ENCODE results near the gene ITSN1.
"Not testable (repeated sequence)": the region's sequence is repeated elsewhere in the genome, so short reads cannot be mapped to it uniquely, and the experiment has no call there.

Gene ITSN1

DNA sequence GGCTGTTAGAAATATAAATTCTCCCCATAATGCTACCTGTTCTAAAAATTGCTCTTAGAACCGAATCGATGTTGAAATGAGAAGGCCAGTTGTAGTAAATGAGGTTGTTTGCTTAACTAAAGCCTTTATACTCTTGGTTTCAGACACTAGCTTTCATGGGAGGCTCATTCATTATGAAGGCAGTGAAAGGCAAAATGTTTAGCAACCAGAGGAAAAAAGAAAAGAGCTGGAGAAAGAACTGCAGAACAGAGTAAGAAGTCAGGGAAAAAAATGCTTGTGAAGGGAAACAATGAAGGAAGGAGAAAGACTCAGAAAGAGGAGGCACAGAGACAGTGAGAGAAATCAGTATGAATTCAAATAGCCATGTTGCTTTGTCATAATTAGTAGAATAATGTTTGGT, 145.1 kb downstream of the ITSN1 start:
- ATAC-seq (replicated peaks), result no peak
- Mint-ChIP-seq H3K9me3 (no peaks in the 10 kb centered on the region), H3K4me1 (ENCODE audit: low read depth in 2 of 2) (no peaks in the 10 kb centered on the region)

DNA sequence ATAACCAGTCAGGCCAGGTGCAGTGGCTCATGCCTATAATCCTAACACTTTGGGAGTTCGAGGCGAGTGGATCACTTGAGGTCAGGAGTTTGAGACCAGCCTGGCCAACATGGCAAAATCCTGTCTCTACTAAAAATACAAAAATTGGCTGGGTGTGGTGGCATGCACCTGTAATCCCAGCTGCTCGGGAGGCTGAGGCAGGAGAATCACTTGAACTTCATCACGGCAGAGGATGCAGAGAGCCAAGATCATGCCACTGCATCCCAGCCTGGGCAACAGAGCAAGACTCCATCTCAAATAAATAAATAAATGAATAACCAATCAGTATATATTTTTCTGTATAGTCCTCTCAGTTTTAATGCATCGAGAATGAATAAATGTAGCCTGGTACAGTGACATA, 146.1 kb downstream of the ITSN1 start:
- not testable (repeated sequence) for H3K4me1 Mint-ChIP-seq (ENCODE audit: low read depth in 2 of 2); DNase-seq; H3K4me3 Mint-ChIP-seq; ATAC-seq (replicated peaks); H3K9me3 Mint-ChIP-seq; H3K36me3 Mint-ChIP-seq (ENCODE audit: insufficient read depth); H3K27ac Mint-ChIP-seq
- H3K27me3 Mint-ChIP-seq, result peaks cover 7 to 12% of the 10 kb centered on the region in 2 donors

More for the DNA sequence above, 145.1 kb downstream of the ITSN1 start:
- peaks cover 0 to 3% of the 10 kb centered on the region in 2 donors for H3K27me3 Mint-ChIP-seq
- no peak for DNase-seq
- H3K27ac Mint-ChIP-seq, result no peak overlapping the region
- no peak overlapping the region for H3K4me3 Mint-ChIP-seq
- no peaks in the 10 kb centered on the region for H3K36me3 Mint-ChIP-seq (ENCODE audit: insufficient read depth)

GRCh38 chr21:33789697-33790096, 147.4 kb downstream of the ITSN1 start:
- H3K36me3 Mint-ChIP-seq (ENCODE audit: insufficient read depth), result no peaks in the 10 kb centered on the region
- H3K27ac Mint-ChIP-seq, result no peak overlapping the region
- no peak for DNase-seq
- no peaks in the 10 kb centered on the region for H3K4me1 Mint-ChIP-seq (ENCODE audit: low read depth in 2 of 2)
- no peaks in the 10 kb centered on the region for H3K9me3 Mint-ChIP-seq
- no peak for ATAC-seq (replicated peaks)
- no peak overlapping the region for H3K4me3 Mint-ChIP-seq
- H3K27me3 Mint-ChIP-seq, result peaks cover 7 to 12% of the 10 kb centered on the region in 2 donors

GRCh38 chr21:33791073-33791472, 148.8 kb downstream of the ITSN1 start:
- no peak for DNase-seq
- Mint-ChIP-seq H3K27me3 (peaks cover 7 to 12% of the 10 kb centered on the region in 2 donors), H3K27ac (no peak overlapping the region), H3K4me3 (no peak overlapping the region), H3K4me1 (ENCODE audit: low read depth in 2 of 2) (no peaks in the 10 kb centered on the region), H3K9me3 (no peaks in the 10 kb centered on the region), H3K36me3 (ENCODE audit: insufficient read depth) (no peaks in the 10 kb centered on the region)
- ATAC-seq (replicated peaks), result no peak

GRCh38 chr21:33794596-33794995, 152.3 kb downstream of the ITSN1 start:
- no peak overlapping the region for H3K27ac Mint-ChIP-seq
- H3K4me3 Mint-ChIP-seq, result no peak overlapping the region
- ATAC-seq (replicated peaks) (no peak), DNase-seq (no peak)
- H3K4me1 Mint-ChIP-seq (ENCODE audit: low read depth in 2 of 2), result no peaks in the 10 kb centered on the region
- no peaks in the 10 kb centered on the region for H3K36me3 Mint-ChIP-seq (ENCODE audit: insufficient read depth)
- H3K27me3 Mint-ChIP-seq, result peaks cover 7 to 12% of the 10 kb centered on the region in 2 donors
- H3K9me3 Mint-ChIP-seq, result no peaks in the 10 kb centered on the region

- H3K27ac Mint-ChIP-seq, result no peak overlapping the region
Measured at GRCh38 chr21:33797565-33797964, 155.3 kb downstream of the ITSN1 start.

DNA sequence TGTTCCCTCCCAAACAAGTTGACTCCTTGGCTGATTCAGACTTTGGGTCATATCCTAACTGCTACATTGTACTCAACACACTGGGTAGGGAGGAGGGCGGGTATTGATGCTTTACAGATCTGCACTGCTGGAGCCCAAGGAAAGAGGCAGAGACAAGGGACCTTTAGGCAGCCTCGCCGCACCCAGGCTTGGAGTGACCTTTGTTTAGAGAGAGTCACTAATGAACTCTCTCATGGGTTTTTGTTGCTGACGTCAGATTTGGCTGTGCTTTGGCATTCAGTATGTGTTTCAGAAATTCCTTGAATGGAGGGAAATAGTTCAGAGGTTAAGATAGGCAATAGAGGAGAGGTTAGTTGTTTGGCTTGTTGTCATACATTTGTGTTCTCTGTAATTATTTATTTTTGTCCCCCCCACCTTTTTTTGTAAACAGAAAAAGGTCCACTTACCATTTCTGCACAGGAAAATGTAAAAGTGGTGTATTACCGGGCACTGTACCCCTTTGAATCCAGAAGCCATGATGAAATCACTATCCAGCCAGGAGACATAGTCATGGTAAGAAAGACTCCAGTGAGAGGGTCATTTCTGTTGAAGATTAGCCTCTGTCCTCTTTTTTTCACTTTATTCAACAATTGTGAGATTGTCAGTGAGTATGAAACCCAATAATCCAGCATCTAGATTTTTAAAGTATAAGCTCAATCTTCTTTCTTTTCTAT, 157.2 kb downstream of the ITSN1 start:
- no peak overlapping the region for H3K4me3 Mint-ChIP-seq
- H3K27me3 Mint-ChIP-seq, result no peaks in the 10 kb centered on the region
- no peak overlapping the region for H3K27ac Mint-ChIP-seq
- DNase-seq (no peak), ATAC-seq (replicated peaks) (no peak)
- no peaks in the 10 kb centered on the region for H3K36me3 Mint-ChIP-seq (ENCODE audit: insufficient read depth)
- H3K4me1 Mint-ChIP-seq (ENCODE audit: low read depth in 2 of 2), result no peaks in the 10 kb centered on the region
- no peaks in the 10 kb centered on the region for H3K9me3 Mint-ChIP-seq

More at GRCh38 chr21:33797565-33797964, 155.3 kb downstream of the ITSN1 start:
- H3K4me1 Mint-ChIP-seq (ENCODE audit: low read depth in 2 of 2), result no peaks in the 10 kb centered on the region
- no peak overlapping the region for H3K4me3 Mint-ChIP-seq
- H3K9me3 Mint-ChIP-seq, result no peaks in the 10 kb centered on the region
- no peaks in the 10 kb centered on the region for H3K36me3 Mint-ChIP-seq (ENCODE audit: insufficient read depth)
- no peak for ATAC-seq (replicated peaks)
- no peak for DNase-seq
- peaks cover 6 to 8% of the 10 kb centered on the region in 2 donors for H3K27me3 Mint-ChIP-seq

DNA sequence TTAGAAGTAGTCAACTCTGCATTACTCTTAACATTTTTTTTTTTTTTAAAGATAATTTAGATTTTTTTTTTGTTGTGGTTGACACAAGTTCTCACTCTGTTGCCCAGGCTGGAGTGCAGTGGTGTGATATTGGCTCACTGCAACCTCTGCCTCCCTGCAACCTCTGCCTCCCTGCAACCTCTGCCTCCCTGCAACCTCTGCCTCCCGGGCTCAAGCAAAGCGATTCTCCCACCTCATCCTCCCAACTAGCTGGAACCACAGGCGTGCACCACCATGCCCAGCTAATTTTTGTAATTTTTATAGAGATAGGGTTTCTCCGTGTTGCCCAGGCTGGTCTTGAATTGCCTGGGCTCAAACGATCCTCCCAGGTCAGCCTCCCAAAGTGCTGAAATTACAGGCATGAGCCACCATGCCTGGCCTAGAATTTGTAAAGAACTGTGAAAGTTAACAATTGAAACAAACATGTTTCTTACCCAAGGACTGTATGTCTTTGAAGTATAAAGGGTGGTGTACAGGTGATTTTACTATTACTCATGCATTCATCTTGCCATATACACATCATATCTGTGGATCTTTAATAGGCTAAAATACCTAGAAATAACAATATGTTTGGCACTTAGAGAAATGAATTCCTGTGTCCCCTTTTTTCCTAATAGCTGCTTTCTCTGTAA, 158.6 kb downstream of the ITSN1 start:
- Mint-ChIP-seq H3K4me3 (no peak overlapping the region), H3K27me3 (no peaks in the 10 kb centered on the region), H3K4me1 (ENCODE audit: low read depth in 2 of 2) (no peaks in the 10 kb centered on the region), H3K9me3 (no peaks in the 10 kb centered on the region), H3K36me3 (ENCODE audit: insufficient read depth) (no peaks in the 10 kb centered on the region), H3K27ac (no peak overlapping the region)
- ATAC-seq (replicated peaks), result no peak
- DNase-seq, result no peak

- DNase-seq (no peak), ATAC-seq (replicated peaks) (no peak)
- H3K4me1 Mint-ChIP-seq (ENCODE audit: low read depth in 2 of 2), result no peaks in the 10 kb centered on the region
- H3K9me3 Mint-ChIP-seq, result no peaks in the 10 kb centered on the region
- no peaks in the 10 kb centered on the region for H3K36me3 Mint-ChIP-seq (ENCODE audit: insufficient read depth)
- H3K4me3 Mint-ChIP-seq, result no peak overlapping the region
- H3K27ac Mint-ChIP-seq, result no peak overlapping the region
- H3K27me3 Mint-ChIP-seq, result no peaks in the 10 kb centered on the region
Measured at GRCh38 chr21:33801424-33802405, 159.4 kb downstream of the ITSN1 start.

DNA sequence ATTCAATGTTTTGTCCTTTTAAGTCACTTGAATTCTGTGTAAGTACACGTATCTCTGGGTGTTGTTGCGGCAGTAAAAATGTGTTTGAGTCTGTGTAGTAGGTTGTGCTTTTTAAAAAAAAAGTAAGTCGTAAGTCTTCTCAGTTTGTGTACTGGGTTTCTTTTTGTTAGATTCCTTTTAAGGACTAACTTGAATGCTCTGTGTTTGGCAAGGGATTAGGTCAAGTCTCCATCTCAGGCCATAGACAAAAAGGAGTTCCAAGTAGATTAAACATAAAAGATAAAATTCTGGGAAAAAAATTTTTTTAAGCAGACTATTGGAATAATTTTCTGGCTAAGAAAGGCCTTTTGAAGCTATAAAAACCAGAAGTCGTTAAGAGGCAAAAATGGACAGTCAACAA, 160.2 kb downstream of the ITSN1 start:
- DNase-seq (no peak), ATAC-seq (replicated peaks) (no peak)
- Mint-ChIP-seq H3K4me3 (no peak overlapping the region), H3K27ac (no peak overlapping the region), H3K9me3 (no peaks in the 10 kb centered on the region), H3K27me3 (no peaks in the 10 kb centered on the region), H3K36me3 (ENCODE audit: insufficient read depth) (no peaks in the 10 kb centered on the region), H3K4me1 (ENCODE audit: low read depth in 2 of 2) (no peaks in the 10 kb centered on the region)

GRCh38 chr21:33808715-33809367, 166.5 kb downstream of the ITSN1 start:
- Mint-ChIP-seq H3K4me3 (no peak overlapping the region), H3K9me3 (no peaks in the 10 kb centered on the region), H3K27me3 (no peaks in the 10 kb centered on the region), H3K36me3 (ENCODE audit: insufficient read depth) (no peaks in the 10 kb centered on the region), H3K27ac (no peak overlapping the region), H3K4me1 (ENCODE audit: low read depth in 2 of 2) (no peaks in the 10 kb centered on the region)
- no peak for ATAC-seq (replicated peaks)
- no peak for DNase-seq

GRCh38 chr21:33810766-33811165, 168.5 kb downstream of the ITSN1 start:
- H3K4me3 Mint-ChIP-seq, result no peak overlapping the region
- H3K36me3 Mint-ChIP-seq (ENCODE audit: insufficient read depth), result no peaks in the 10 kb centered on the region
- no peaks in the 10 kb centered on the region for H3K27me3 Mint-ChIP-seq
- DNase-seq, result no peak
- ATAC-seq (replicated peaks), result no peak
- no peaks in the 10 kb centered on the region for H3K9me3 Mint-ChIP-seq
- H3K27ac Mint-ChIP-seq, result no peak overlapping the region
- H3K4me1 Mint-ChIP-seq (ENCODE audit: low read depth in 2 of 2), result no peaks in the 10 kb centered on the region

Data from effector memory CD8-positive, alpha-beta T cell (primary cell).